Neural cell (in vitro differentiated cells): ENCODE results near the gene COL4A2.
"Not testable (repeated sequence)": the region's sequence is repeated elsewhere in the genome, so short reads cannot be mapped to it uniquely, and the experiment has no call there.

ENCODE experiments used
- CTCF ChIP-seq: fragments of 450-650 bp; IDR thresholded peaks from 2 replicates; pipeline ENCODE4 v1.5.1; 2014; ENCODE audit warnings: antibody characterized with exemption, mild to moderate bottlenecking, moderate library complexity; ENCODE audit not compliant: poor library complexity, severe bottlenecking
- EP300 ChIP-seq: fragments of 450-650 bp; conservative IDR thresholded peaks from 2 replicates; pipeline ENCODE4 v1.6.1; 2014; ENCODE audit warnings: antibody characterized with exemption, mild to moderate bottlenecking, moderate library complexity; ENCODE audit not compliant: poor library complexity, severe bottlenecking
- EZH2 ChIP-seq: fragments of 200-600, 300-800 bp; shearing (Covaris generic), sonication (generic); IDR thresholded peaks from 2 replicates; pipeline ENCODE4 v1.6.1; 2014; ENCODE audit warnings: antibody characterized with exemption, low read length, borderline replicate concordance, mild to moderate bottlenecking; ENCODE audit not compliant: insufficient read depth, poor library complexity, severe bottlenecking
- MXI1 ChIP-seq: fragments of 450-650 bp; conservative IDR thresholded peaks from 2 replicates; pipeline ENCODE4 v1.6.1; 2014; ENCODE audit warnings: antibody characterized with exemption, mild to moderate bottlenecking; ENCODE audit not compliant: poor library complexity, severe bottlenecking
- POLR2AphosphoS5 ChIP-seq: IDR thresholded peaks from 2 replicates; pipeline ENCODE4 v1.6.1; 2012
- RAD21 ChIP-seq: fragments of 450-650 bp; conservative IDR thresholded peaks from 2 replicates; pipeline ENCODE4 v1.6.1; 2014; ENCODE audit warnings: antibody characterized with exemption, mild to moderate bottlenecking, moderate library complexity
- REST ChIP-seq: IDR thresholded peaks from 2 replicates; pipeline ENCODE4 v1.6.1; 2012; ENCODE audit warnings: borderline replicate concordance
- TAF1 ChIP-seq: IDR thresholded peaks from 2 replicates; pipeline ENCODE4 v1.6.1; 2012; ENCODE audit warnings: low read depth

GRCh38 chr13:110313261-110313660 lies 6.2 kb downstream of the COL4A2 start:
- not testable (repeated sequence) for TF ChIP-seq CTCF, POLR2AphosphoS5, EZH2, TAF1, RAD21, REST, EP300, MXI1
